Activated CD4-positive, CD25-positive, alpha-beta regulatory T cell treated with anti-CD3 and anti-CD28 coated beads, Interleukin-2, amount 50 U/mL, for 72 hours (primary cell): ENCODE data around the gene CBX5.

Experiments
- DNase-seq: peaks from one replicate; pipeline ENCODE4 v3.0.0; 2021

CBX5 gene

GRCh38 chr12:54221402-54221984 lies 58.4 kb downstream of the CBX5 start:
- no peak for DNase-seq

- DNase-seq, result no peak
These were observed 59.4 kb downstream of the CBX5 start for GRCh38 chr12:54220567-54220966.

- peak; percentile 65 for DNase-seq
These were observed 59.8 kb downstream of the CBX5 start for GRCh38 chr12:54220092-54220557.

GRCh38 chr12:54217774-54218241 lies 62.1 kb downstream of the CBX5 start:
- DNase-seq, result no peak

GRCh38 chr12:54216797-54217661 lies 62.9 kb downstream of the CBX5 start:
- peak; percentile 51 for DNase-seq

GRCh38 chr12:54215989-54216796 lies 63.7 kb downstream of the CBX5 start:
- DNase-seq, result peak; percentile 39

- DNase-seq, result peak; percentile 90
These were observed 65.1 kb downstream of the CBX5 start for GRCh38 chr12:54214553-54215406.

- DNase-seq, result peak; percentile 19
These were observed 66.8 kb downstream of the CBX5 start for GRCh38 chr12:54213079-54213478.

- DNase-seq, result peak; percentile 15
These were observed 68.0 kb downstream of the CBX5 start for GRCh38 chr12:54211920-54212319.

GRCh38 chr12:54210400-54210790 lies 69.5 kb downstream of the CBX5 start:
- DNase-seq, result no peak

GRCh38 chr12:54208591-54208990 lies 71.3 kb downstream of the CBX5 start:
- no peak for DNase-seq

GRCh38 chr12:54207539-54208294 lies 72.2 kb downstream of the CBX5 start:
- DNase-seq, result peak; percentile 83

GRCh38 chr12:54206791-54207190 lies 73.1 kb downstream of the CBX5 start:
- no peak for DNase-seq

GRCh38 chr12:54204316-54204715 lies 75.6 kb downstream of the CBX5 start:
- DNase-seq, result no peak

GRCh38 chr12:54201001-54201794 lies 78.7 kb downstream of the CBX5 start:
- DNase-seq, result peak; percentile 68

GRCh38 chr12:54200412-54200811 lies 79.5 kb downstream of the CBX5 start:
- no peak for DNase-seq

GRCh38 chr12:54199917-54200316 lies 80.0 kb downstream of the CBX5 start:
- no peak for DNase-seq

- no peak for DNase-seq
These were observed 80.9 kb downstream of the CBX5 start for GRCh38 chr12:54199034-54199433.

- DNase-seq, result no peak
These were observed 82.5 kb downstream of the CBX5 start for GRCh38 chr12:54197431-54197909.

- DNase-seq, result no peak
These were observed 82.9 kb downstream of the CBX5 start for GRCh38 chr12:54197010-54197409.

GRCh38 chr12:54196396-54196795 lies 83.5 kb downstream of the CBX5 start:
- no peak for DNase-seq
